ENCODE results near the gene DIO3.

DIO3 gene

GRCh38 chr14:101595887-101596721 lies 34.8 kb downstream of the DIO3 start:
- TF ChIP-seq POLR2AphosphoS5 (IDR thresholded peaks at IDR 0.05; ENCODE audit: low read depth, low read length) (no peak), TAF1 (IDR thresholded peaks at IDR 0.05; ENCODE audit: borderline replicate concordance, low read depth, low read length) (no peak), POLR2A (IDR thresholded peaks at IDR 0.05; ENCODE audit: low read depth, low read length) (no peak)
- no peak for DNase-seq (ENCODE audit: insufficient read length)
- no peak for FAIRE-seq

- TF ChIP-seq TAF1 (IDR thresholded peaks at IDR 0.05; ENCODE audit: borderline replicate concordance, low read depth, low read length) (no peak), POLR2AphosphoS5 (IDR thresholded peaks at IDR 0.05; ENCODE audit: low read depth, low read length) (no peak), POLR2A (IDR thresholded peaks at IDR 0.05; ENCODE audit: low read depth, low read length) (no peak)
- no peak for DNase-seq (ENCODE audit: insufficient read length)
- FAIRE-seq, result no peak
These were observed 35.4 kb downstream of the DIO3 start for GRCh38 chr14:101596742-101597141.

GRCh38 chr14:101598159-101598558 lies 36.9 kb downstream of the DIO3 start:
- no peak for FAIRE-seq
- TF ChIP-seq POLR2A (IDR thresholded peaks at IDR 0.05; ENCODE audit: low read depth, low read length) (no peak), TAF1 (IDR thresholded peaks at IDR 0.05; ENCODE audit: borderline replicate concordance, low read depth, low read length) (no peak), POLR2AphosphoS5 (IDR thresholded peaks at IDR 0.05; ENCODE audit: low read depth, low read length) (no peak)
- no peak for DNase-seq (ENCODE audit: insufficient read length)

- no peak for TF ChIP-seq TAF1 (IDR thresholded peaks at IDR 0.05; ENCODE audit: borderline replicate concordance, low read depth, low read length)
- TF ChIP-seq POLR2AphosphoS5 (IDR thresholded peaks at IDR 0.05; ENCODE audit: low read depth, low read length), result no peak
- no peak for TF ChIP-seq POLR2A (IDR thresholded peaks at IDR 0.05; ENCODE audit: low read depth, low read length)
- DNase-seq (ENCODE audit: insufficient read length), result no peak
These were observed 37.4 kb downstream of the DIO3 start for GRCh38 chr14:101598571-101599233.

GRCh38 chr14:101599234-101599885 lies 38.1 kb downstream of the DIO3 start:
- no peak for FAIRE-seq
- TF ChIP-seq POLR2AphosphoS5 (IDR thresholded peaks at IDR 0.05; ENCODE audit: low read depth, low read length) (no peak), POLR2A (IDR thresholded peaks at IDR 0.05; ENCODE audit: low read depth, low read length) (no peak), TAF1 (IDR thresholded peaks at IDR 0.05; ENCODE audit: borderline replicate concordance, low read depth, low read length) (no peak)
- DNase-seq (ENCODE audit: insufficient read length), result no peak

More at GRCh38 chr14:101598571-101599233, 37.4 kb downstream of the DIO3 start:
- no peak for FAIRE-seq

- no peak for DNase-seq (ENCODE audit: insufficient read length)
- TF ChIP-seq POLR2A (IDR thresholded peaks at IDR 0.05; ENCODE audit: low read depth, low read length) (no peak), POLR2AphosphoS5 (IDR thresholded peaks at IDR 0.05; ENCODE audit: low read depth, low read length) (no peak)
- FAIRE-seq, result no peak
These were observed 39.1 kb downstream of the DIO3 start for GRCh38 chr14:101600336-101600890.

GRCh38 chr14:101600891-101601605 lies 39.8 kb downstream of the DIO3 start:
- DNase-seq (ENCODE audit: insufficient read length), result no peak
- FAIRE-seq, result no peak
- no peak for TF ChIP-seq POLR2A (IDR thresholded peaks at IDR 0.05; ENCODE audit: low read depth, low read length)
- TF ChIP-seq TAF1 (IDR thresholded peaks at IDR 0.05; ENCODE audit: borderline replicate concordance, low read depth, low read length), result no peak
- TF ChIP-seq POLR2AphosphoS5 (IDR thresholded peaks at IDR 0.05; ENCODE audit: low read depth, low read length), result no peak

- FAIRE-seq (no peak), DNase-seq (ENCODE audit: insufficient read length) (no peak)
- no peak for TF ChIP-seq POLR2A (IDR thresholded peaks at IDR 0.05; ENCODE audit: low read depth, low read length)
- TF ChIP-seq TAF1 (IDR thresholded peaks at IDR 0.05; ENCODE audit: borderline replicate concordance, low read depth, low read length), result no peak
- TF ChIP-seq POLR2AphosphoS5 (IDR thresholded peaks at IDR 0.05; ENCODE audit: low read depth, low read length), result no peak
These were observed 40.5 kb downstream of the DIO3 start for GRCh38 chr14:101601606-101602465.

- TF ChIP-seq POLR2A (IDR thresholded peaks at IDR 0.05; ENCODE audit: low read depth, low read length), result no peak
- TF ChIP-seq POLR2AphosphoS5 (IDR thresholded peaks at IDR 0.05; ENCODE audit: low read depth, low read length), result no peak
- TF ChIP-seq TAF1 (IDR thresholded peaks at IDR 0.05; ENCODE audit: borderline replicate concordance, low read depth, low read length), result no peak
- DNase-seq (ENCODE audit: insufficient read length), result no peak
- FAIRE-seq, result no peak
These were observed 41.2 kb downstream of the DIO3 start for GRCh38 chr14:101602466-101602840.

- FAIRE-seq (no peak), DNase-seq (ENCODE audit: insufficient read length) (no peak)
- TF ChIP-seq TAF1 (IDR thresholded peaks at IDR 0.05; ENCODE audit: borderline replicate concordance, low read depth, low read length), result no peak
- no peak for TF ChIP-seq POLR2AphosphoS5 (IDR thresholded peaks at IDR 0.05; ENCODE audit: low read depth, low read length)
- TF ChIP-seq POLR2A (IDR thresholded peaks at IDR 0.05; ENCODE audit: low read depth, low read length), result no peak
These were observed 41.8 kb downstream of the DIO3 start for GRCh38 chr14:101603096-101603495.
